Immature natural killer cell (primary cell): ENCODE results near the gene ULK4. TPM values are rescaled to one million over a fixed set of nuclear protein-coding genes. Genes with fewer than 3 reads are reported as not detected.

ENCODE experiments used
- DNase-seq, 3 donors: peaks; one replicate each; pipeline ENCODE4 v3.0.0; 2022; ENCODE audit warnings: mixed read lengths in 1 of 3
- H3K27ac Mint-ChIP-seq, 6 donors: one replicate each; pipeline ENCODE4 v1.8.0; 2020; ENCODE audit warnings: mixed read lengths in 6 of 6, mild to moderate bottlenecking in 5 of 6, inconsistent platforms in 4 of 6, moderate library complexity in 3 of 6
- H3K27me3 Mint-ChIP-seq, 3 donors: one replicate each; pipeline ENCODE4 v1.8.0; 2020 to 2021; ENCODE audit warnings: low read depth in 3 of 3, mild to moderate bottlenecking in 3 of 3, mixed read lengths in 3 of 3, moderate library complexity in 3 of 3, inconsistent platforms in 1 of 3
- H3K36me3 Mint-ChIP-seq, 3 donors: one replicate each; pipeline ENCODE4 v1.8.0; 2020; ENCODE audit warnings: mixed read lengths in 3 of 3, inconsistent platforms in 2 of 3, mild to moderate bottlenecking in 2 of 3
- H3K4me1 Mint-ChIP-seq, 2 donors: one replicate each; pipeline ENCODE4 v1.8.0; 2020; ENCODE audit warnings: inconsistent platforms in 2 of 2, mild to moderate bottlenecking in 2 of 2, mixed read lengths in 2 of 2, moderate library complexity in 1 of 2
- H3K4me3 Mint-ChIP-seq, 5 donors: one replicate each; pipeline ENCODE4 v1.8.0; 2020; ENCODE audit warnings: mild to moderate bottlenecking in 5 of 5, mixed read lengths in 5 of 5, inconsistent platforms in 3 of 5, moderate library complexity in 3 of 5
- H3K9me3 Mint-ChIP-seq, 6 donors: one replicate each; pipeline ENCODE4 v1.8.0; 2020; ENCODE audit warnings: mild to moderate bottlenecking in 6 of 6, mixed read lengths in 6 of 6, inconsistent platforms in 4 of 6, moderate library complexity in 3 of 6
- polyA plus RNA-seq, 3 donors: library from polyadenylated mRNA; unstranded; fragments of 300-500 nt; fragmentation: Illumina TruSeq; gene quantifications; one replicate each; pipeline ENCODE4 v1.2.3, GENCODE V29; 2021

Gene ULK4
- polyA plus RNA-seq, 3 donors from 2014 or later, result 9.9 to 10.6 (median 9.9) TPM

GRCh38 chr3:41640076-41640475 lies 321.8 kb downstream of the ULK4 start:
- no peak for DNase-seq
- no peak overlapping the region for H3K4me3 Mint-ChIP-seq
- peaks cover 0 to 3% (median 0%) of the 10 kb centered on the region in 3 donors for H3K36me3 Mint-ChIP-seq
- H3K4me1 Mint-ChIP-seq, result no peaks in the 10 kb centered on the region
- peaks cover 0 to 2% (median 0%) of the 10 kb centered on the region in 6 donors for H3K9me3 Mint-ChIP-seq
- H3K27me3 Mint-ChIP-seq, result peaks cover 0 to 3% (median 1%) of the 10 kb centered on the region in 3 donors
- no peak overlapping the region for H3K27ac Mint-ChIP-seq

DNA sequence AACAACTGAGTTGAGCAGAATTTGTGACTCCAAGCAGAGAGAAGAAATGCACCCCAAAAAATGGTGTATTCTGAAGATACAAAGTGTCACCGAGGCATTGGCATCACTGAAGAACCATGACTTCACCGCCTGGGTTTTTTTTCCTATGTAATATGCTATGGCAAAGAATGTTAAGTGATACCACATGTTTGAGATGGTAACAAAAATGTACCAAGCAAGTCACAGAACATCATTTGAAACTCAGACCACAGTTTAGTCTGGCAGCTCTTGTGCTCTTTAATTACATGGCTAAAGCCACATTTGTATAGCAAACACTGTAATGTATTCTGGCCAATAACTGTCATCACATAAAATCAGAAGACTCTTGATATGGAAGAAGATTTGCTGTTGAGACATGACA lies 323.5 kb downstream of the ULK4 start:
- Mint-ChIP-seq H3K4me1 (no peaks in the 10 kb centered on the region), H3K27me3 (peaks cover 0 to 3% (median 1%) of the 10 kb centered on the region in 3 donors), H3K9me3 (no peaks in the 10 kb centered on the region), H3K4me3 (no peak overlapping the region), H3K27ac (no peak overlapping the region), H3K36me3 (peaks cover 0 to 3% (median 0%) of the 10 kb centered on the region in 3 donors)
- DNase-seq, result no peak

GRCh38 chr3:41632700-41633099 lies 329.2 kb downstream of the ULK4 start:
- Mint-ChIP-seq H3K27me3 (peaks cover 0 to 1% (median 0%) of the 10 kb centered on the region in 3 donors), H3K4me3 (no peak overlapping the region), H3K9me3 (no peaks in the 10 kb centered on the region), H3K4me1 (no peaks in the 10 kb centered on the region), H3K27ac (no peak overlapping the region), H3K36me3 (no peaks in the 10 kb centered on the region)
- DNase-seq, result no peak

DNA sequence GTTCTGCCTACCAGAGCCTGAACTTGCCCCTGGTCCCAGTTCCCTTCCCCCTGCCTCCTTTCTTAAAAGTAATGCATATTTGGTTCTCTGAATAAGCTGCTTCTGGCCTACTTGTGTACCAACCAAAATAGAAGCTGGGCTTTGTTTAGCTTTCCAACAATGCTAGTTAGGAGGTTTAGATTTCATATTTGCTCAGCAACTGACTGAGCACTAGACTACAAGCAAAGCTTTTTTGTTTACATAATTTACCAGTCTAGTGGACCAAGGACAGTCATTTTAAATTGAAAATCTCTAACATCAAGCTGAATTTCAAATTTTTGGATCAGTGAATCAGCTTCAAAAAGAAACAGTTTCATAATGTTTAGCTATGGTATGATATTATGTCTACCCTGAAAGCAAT lies 331.2 kb downstream of the ULK4 start:
- H3K9me3 Mint-ChIP-seq, result no peaks in the 10 kb centered on the region
- no peak overlapping the region for H3K27ac Mint-ChIP-seq
- H3K4me3 Mint-ChIP-seq, result no peak overlapping the region
- no peaks in the 10 kb centered on the region for H3K4me1 Mint-ChIP-seq
- no peaks in the 10 kb centered on the region for H3K27me3 Mint-ChIP-seq
- no peak for DNase-seq
- no peaks in the 10 kb centered on the region for H3K36me3 Mint-ChIP-seq

GRCh38 chr3:41629986-41630385 lies 331.9 kb downstream of the ULK4 start:
- no peak for DNase-seq
- no peak overlapping the region for H3K4me3 Mint-ChIP-seq
- no peaks in the 10 kb centered on the region for H3K4me1 Mint-ChIP-seq
- no peak overlapping the region for H3K27ac Mint-ChIP-seq
- H3K36me3 Mint-ChIP-seq, result no peaks in the 10 kb centered on the region
- no peaks in the 10 kb centered on the region for H3K9me3 Mint-ChIP-seq
- H3K27me3 Mint-ChIP-seq, result no peaks in the 10 kb centered on the region

GRCh38 chr3:41629072-41629471 lies 332.8 kb downstream of the ULK4 start:
- no peaks in the 10 kb centered on the region for H3K4me1 Mint-ChIP-seq
- H3K36me3 Mint-ChIP-seq, result no peaks in the 10 kb centered on the region

GRCh38 chr3:41627477-41628087 lies 334.3 kb downstream of the ULK4 start:
- no peaks in the 10 kb centered on the region for H3K9me3 Mint-ChIP-seq
- H3K27me3 Mint-ChIP-seq, result peaks cover 0 to 1% (median 0%) of the 10 kb centered on the region in 3 donors
- H3K36me3 Mint-ChIP-seq, result no peaks in the 10 kb centered on the region
- DNase-seq, result no peak
- H3K4me1 Mint-ChIP-seq, result no peaks in the 10 kb centered on the region
- no peak overlapping the region for H3K4me3 Mint-ChIP-seq
- no peak overlapping the region for H3K27ac Mint-ChIP-seq

More at GRCh38 chr3:41629072-41629471, 332.8 kb downstream of the ULK4 start:
- Mint-ChIP-seq H3K4me3 (no peak overlapping the region), H3K9me3 (no peaks in the 10 kb centered on the region), H3K27ac (no peak overlapping the region), H3K27me3 (peaks cover 0 to 1% (median 0%) of the 10 kb centered on the region in 3 donors)
- DNase-seq, result no peak

- H3K9me3 Mint-ChIP-seq, result no peaks in the 10 kb centered on the region
- peaks cover 0 to 12% (median 0%) of the 10 kb centered on the region in 3 donors for H3K36me3 Mint-ChIP-seq
- H3K27me3 Mint-ChIP-seq, result no peaks in the 10 kb centered on the region
- H3K4me1 Mint-ChIP-seq, result no peaks in the 10 kb centered on the region
- H3K4me3 Mint-ChIP-seq, result no peak overlapping the region
- DNase-seq, result no peak
- no peak overlapping the region for H3K27ac Mint-ChIP-seq
Measured at GRCh38 chr3:41612853-41613252, 349.1 kb downstream of the ULK4 start.

- H3K27me3 Mint-ChIP-seq, result no peaks in the 10 kb centered on the region
- H3K36me3 Mint-ChIP-seq, result peaks cover 0 to 12% (median 0%) of the 10 kb centered on the region in 3 donors
- no peak for DNase-seq
- H3K4me1 Mint-ChIP-seq, result no peaks in the 10 kb centered on the region
- H3K4me3 Mint-ChIP-seq, result no peak overlapping the region
- H3K27ac Mint-ChIP-seq, result no peak overlapping the region
- H3K9me3 Mint-ChIP-seq, result no peaks in the 10 kb centered on the region
Measured at GRCh38 chr3:41611008-41611407, 350.9 kb downstream of the ULK4 start.

- no peaks in the 10 kb centered on the region for H3K27me3 Mint-ChIP-seq
Measured at GRCh38 chr3:41608347-41608746, 353.6 kb downstream of the ULK4 start.

DNA sequence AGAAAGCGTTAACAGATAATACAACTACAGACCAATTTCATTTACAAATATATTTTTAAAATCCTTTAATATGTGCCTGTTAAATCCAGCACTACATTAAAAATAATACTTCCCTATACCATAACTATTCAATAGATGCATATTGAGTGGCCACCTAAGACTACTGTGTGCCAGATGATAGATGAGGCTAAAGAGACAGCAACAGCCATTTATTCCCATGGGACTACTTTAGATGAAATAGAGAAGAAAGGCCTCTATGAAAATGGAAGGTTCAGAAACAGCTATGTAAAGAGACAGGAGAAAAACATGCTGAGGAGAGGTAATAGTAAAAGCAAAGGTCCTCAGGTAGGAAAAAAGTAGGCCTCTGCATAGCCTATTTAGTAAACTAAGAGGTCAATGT lies 358.1 kb downstream of the ULK4 start:
- Mint-ChIP-seq H3K36me3 (no peaks in the 10 kb centered on the region), H3K27me3 (peaks cover 0 to 2% (median 0%) of the 10 kb centered on the region in 3 donors), H3K9me3 (no peaks in the 10 kb centered on the region), H3K27ac (no peak overlapping the region), H3K4me1 (peaks cover 11 to 17% of the 10 kb centered on the region in 2 donors), H3K4me3 (no peak overlapping the region)
- no peak for DNase-seq

More at GRCh38 chr3:41608347-41608746, 353.6 kb downstream of the ULK4 start:
- H3K27ac Mint-ChIP-seq, result no peak overlapping the region
- no peaks in the 10 kb centered on the region for H3K4me1 Mint-ChIP-seq
- H3K36me3 Mint-ChIP-seq, result peaks cover 0 to 8% (median 0%) of the 10 kb centered on the region in 3 donors
- no peaks in the 10 kb centered on the region for H3K9me3 Mint-ChIP-seq
- no peak for DNase-seq
- no peak overlapping the region for H3K4me3 Mint-ChIP-seq

GRCh38 chr3:41602121-41602520 lies 359.8 kb downstream of the ULK4 start:
- Mint-ChIP-seq H3K27ac (no peak overlapping the region), H3K27me3 (peaks cover 0 to 2% (median 0%) of the 10 kb centered on the region in 3 donors), H3K4me3 (no peak overlapping the region), H3K36me3 (no peaks in the 10 kb centered on the region), H3K4me1 (peaks cover 11 to 17% of the 10 kb centered on the region in 2 donors), H3K9me3 (peaks cover 0 to 2% (median 0%) of the 10 kb centered on the region in 6 donors)
- no peak for DNase-seq

DNA sequence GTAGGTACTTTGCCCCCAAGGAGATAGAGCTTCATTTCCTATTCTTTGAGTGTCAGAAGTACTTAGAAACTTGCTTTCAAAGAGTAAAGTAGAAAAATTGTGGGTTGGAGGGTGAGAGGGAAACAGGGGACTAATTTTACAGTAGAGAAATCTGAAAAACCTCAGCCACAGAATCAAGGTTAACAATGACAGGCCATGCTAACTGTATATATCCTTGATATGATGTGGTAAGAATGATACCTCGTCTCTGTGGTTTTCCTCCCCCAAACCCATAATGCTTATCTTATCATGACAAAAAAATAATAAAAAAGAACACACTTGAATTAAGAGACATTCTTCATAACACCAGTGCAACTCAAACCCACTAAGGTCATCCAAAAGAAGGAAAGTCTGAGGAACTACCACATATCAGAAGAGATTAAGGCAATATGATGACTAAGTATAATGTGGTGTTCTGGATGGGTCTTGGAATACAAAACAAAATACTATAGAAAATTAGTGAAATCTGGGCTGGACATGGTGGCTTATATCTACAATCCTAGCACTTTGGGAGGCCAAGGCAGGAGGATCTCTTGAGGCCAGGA lies 360.4 kb downstream of the ULK4 start:
- Mint-ChIP-seq H3K4me1 (peaks cover 11 to 17% of the 10 kb centered on the region in 2 donors), H3K9me3 (peaks cover 0 to 2% (median 0%) of the 10 kb centered on the region in 6 donors), H3K36me3 (no peaks in the 10 kb centered on the region), H3K4me3 (no peak overlapping the region), H3K27me3 (peaks cover 0 to 2% (median 0%) of the 10 kb centered on the region in 3 donors), H3K27ac (no peak overlapping the region)
- peak in 1 of 3 donors; percentile 2 for DNase-seq

DNA sequence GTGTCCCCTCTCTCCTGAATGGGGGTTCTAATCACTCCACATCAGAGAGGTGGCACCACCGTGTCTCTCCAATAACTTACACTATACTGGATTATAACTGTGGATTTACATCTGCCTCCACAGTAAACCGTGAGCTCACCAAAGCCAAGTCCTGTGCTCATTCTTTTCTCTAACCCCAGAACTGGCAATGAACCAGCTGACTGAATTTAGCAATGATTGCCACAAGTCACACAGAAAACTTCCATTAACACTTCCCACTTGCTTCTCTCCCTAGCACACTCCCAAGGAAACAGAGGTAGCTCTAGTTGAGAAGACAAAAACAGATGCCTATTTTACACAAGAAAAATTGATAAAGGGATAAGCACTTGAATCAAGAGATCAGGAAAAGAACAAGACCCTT lies 361.3 kb downstream of the ULK4 start:
- peaks cover 0 to 2% (median 0%) of the 10 kb centered on the region in 3 donors for H3K27me3 Mint-ChIP-seq
- peaks cover 12 to 19% of the 10 kb centered on the region in 2 donors for H3K4me1 Mint-ChIP-seq
- no peaks in the 10 kb centered on the region for H3K36me3 Mint-ChIP-seq
- peaks cover 0 to 2% (median 0%) of the 10 kb centered on the region in 6 donors for H3K9me3 Mint-ChIP-seq
- no peak overlapping the region for H3K27ac Mint-ChIP-seq
- DNase-seq, result no peak
- H3K4me3 Mint-ChIP-seq, result no peak overlapping the region
